Breast epithelium (tissue), 3 donors: ENCODE results near the gene MIER2.

Experiments used
- POLR2A ChIP-seq: fragments of 450-650 bp; IDR thresholded peaks from one replicate; pipeline ENCODE4 v1.6.1; 2016; ENCODE audit warnings: antibody characterized with exemption, mild to moderate bottlenecking, moderate library complexity
- POLR2AphosphoS5 ChIP-seq, 3 donors: sonication (generic); formaldehyde crosslinking; IDR thresholded peaks; one replicate each; pipeline ENCODE4 v1.6.1; 2017; ENCODE audit warnings: antibody characterized with exemption in 3 of 3
- TF ChIP-seq, protein P1 (sequence below), 3 donors: fragments of 450-650 bp; IDR thresholded peaks; one replicate each; pipeline ENCODE4 v1.5.1; 2016 to 2017; ENCODE audit warnings: antibody characterized with exemption in 3 of 3, mild to moderate bottlenecking in 3 of 3, moderate library complexity in 3 of 3

GRCh38 chr19:287381-287871, 57.2 kb downstream of the MIER2 start:
- TF ChIP-seq, protein P1, sequence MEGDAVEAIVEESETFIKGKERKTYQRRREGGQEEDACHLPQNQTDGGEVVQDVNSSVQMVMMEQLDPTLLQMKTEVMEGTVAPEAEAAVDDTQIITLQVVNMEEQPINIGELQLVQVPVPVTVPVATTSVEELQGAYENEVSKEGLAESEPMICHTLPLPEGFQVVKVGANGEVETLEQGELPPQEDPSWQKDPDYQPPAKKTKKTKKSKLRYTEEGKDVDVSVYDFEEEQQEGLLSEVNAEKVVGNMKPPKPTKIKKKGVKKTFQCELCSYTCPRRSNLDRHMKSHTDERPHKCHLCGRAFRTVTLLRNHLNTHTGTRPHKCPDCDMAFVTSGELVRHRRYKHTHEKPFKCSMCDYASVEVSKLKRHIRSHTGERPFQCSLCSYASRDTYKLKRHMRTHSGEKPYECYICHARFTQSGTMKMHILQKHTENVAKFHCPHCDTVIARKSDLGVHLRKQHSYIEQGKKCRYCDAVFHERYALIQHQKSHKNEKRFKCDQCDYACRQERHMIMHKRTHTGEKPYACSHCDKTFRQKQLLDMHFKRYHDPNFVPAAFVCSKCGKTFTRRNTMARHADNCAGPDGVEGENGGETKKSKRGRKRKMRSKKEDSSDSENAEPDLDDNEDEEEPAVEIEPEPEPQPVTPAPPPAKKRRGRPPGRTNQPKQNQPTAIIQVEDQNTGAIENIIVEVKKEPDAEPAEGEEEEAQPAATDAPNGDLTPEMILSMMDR (IDR thresholded peaks at IDR 0.05): no peak
- TF ChIP-seq POLR2A (no peak), POLR2AphosphoS5 (IDR thresholded peaks at IDR 0.05) (no peak)
